ENCODE measurements around the gene RPS15. TPM values are rescaled to one million over a fixed set of nuclear protein-coding genes. Genes with fewer than 3 reads are reported as not detected.

Gene RPS15
- total and polyA plus RNA-seq, 4 donors = 296 to 954 (median 414) TPM

DNA sequence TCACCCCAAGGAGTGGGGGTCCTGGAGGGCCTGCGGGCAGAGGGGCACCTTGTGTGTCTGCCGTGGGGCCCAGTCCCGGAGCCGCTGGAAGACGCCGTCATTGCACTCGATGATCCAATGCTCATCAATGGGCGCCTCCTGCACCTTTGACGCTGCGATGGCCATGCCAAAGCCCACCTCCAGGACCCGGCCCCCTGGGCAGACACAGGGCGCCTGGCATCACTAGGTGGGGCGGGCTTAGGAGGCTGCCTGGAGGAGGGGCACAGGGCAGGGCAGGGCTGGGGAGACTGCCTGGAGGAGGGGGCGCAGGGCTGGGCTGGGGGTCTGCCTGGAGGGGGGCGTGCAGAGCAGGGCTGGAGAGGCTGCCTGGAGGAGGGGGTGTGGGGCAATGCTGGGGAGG lies 38.5 kb upstream of the RPS15 start (continued):
- no peak for TF ChIP-seq TAF1 (conservative IDR thresholded peaks at IDR 0.05)

DNA sequence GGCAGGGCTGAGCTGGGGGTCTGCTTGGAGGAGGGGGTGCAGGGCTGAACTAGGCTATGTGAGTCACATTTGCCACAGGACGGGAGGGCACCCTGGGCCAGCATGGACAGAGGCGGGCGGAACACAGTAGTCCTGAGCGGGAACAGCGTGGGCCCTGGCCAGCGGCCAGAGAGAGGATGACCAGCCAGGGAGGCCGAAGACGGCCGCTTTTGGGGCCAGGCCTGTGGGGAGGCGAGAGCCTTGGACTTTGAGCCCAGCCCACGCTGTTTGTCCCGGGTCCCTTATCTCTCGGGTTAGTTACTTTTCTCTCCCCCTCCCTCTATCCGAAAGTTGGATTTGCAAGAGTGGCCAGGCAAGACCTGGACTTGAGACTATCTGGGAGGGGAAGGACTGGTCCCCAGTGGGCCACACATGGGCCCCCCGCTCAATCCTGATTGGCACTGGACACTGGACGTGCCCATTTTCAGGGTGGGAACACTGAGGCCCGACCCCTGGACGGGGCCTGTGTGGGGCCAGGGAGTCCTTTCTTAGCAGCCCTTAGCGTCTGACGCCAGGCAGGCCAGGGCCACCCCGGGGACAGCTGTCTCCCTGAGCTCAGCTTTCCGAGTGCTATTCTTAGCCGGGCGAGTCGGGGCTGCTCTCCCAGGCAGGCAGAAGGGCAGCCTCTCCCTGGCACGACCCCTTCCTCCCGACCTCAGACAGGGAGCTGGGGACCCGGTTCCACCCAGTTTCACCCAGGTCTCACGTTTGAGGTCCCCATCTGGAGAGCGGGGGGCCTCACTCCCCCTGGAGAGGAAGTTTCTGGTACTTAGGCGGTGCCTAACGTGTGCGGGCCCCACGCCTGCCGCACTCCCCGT lies 37.7 kb upstream of the RPS15 start:
- peak overlapping the region; percentile 64 to 70 for H3K9ac ChIP-seq (ENCODE audit: low read depth in 1 of 2, low read length in 2 of 2)
- peak; percentile 66 for DNase-seq (ENCODE audit: low spot score)
- no peaks in the 10 kb centered on the region for H3K9me3 ChIP-seq (ENCODE audit: control insufficient read depth in 4 of 4, low read length in 3 of 4)
- TF ChIP-seq, protein P1, sequence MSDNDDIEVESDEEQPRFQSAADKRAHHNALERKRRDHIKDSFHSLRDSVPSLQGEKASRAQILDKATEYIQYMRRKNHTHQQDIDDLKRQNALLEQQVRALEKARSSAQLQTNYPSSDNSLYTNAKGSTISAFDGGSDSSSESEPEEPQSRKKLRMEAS (IDR thresholded peaks at IDR 0.05) = peak; percentile 98
- TF ChIP-seq HNF4G (IDR thresholded peaks at IDR 0.05) = peak; percentile 92
- peak; percentile 14 for TF ChIP-seq FOXA1 (IDR thresholded peaks at IDR 0.05)
- TF ChIP-seq, protein P2, sequence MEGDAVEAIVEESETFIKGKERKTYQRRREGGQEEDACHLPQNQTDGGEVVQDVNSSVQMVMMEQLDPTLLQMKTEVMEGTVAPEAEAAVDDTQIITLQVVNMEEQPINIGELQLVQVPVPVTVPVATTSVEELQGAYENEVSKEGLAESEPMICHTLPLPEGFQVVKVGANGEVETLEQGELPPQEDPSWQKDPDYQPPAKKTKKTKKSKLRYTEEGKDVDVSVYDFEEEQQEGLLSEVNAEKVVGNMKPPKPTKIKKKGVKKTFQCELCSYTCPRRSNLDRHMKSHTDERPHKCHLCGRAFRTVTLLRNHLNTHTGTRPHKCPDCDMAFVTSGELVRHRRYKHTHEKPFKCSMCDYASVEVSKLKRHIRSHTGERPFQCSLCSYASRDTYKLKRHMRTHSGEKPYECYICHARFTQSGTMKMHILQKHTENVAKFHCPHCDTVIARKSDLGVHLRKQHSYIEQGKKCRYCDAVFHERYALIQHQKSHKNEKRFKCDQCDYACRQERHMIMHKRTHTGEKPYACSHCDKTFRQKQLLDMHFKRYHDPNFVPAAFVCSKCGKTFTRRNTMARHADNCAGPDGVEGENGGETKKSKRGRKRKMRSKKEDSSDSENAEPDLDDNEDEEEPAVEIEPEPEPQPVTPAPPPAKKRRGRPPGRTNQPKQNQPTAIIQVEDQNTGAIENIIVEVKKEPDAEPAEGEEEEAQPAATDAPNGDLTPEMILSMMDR (IDR thresholded peaks at IDR 0.05; ENCODE audit: low read depth, low read length, missing input control) = no peak
- TF ChIP-seq GABPA (IDR thresholded peaks at IDR 0.05 in 1 of 2, conservative IDR thresholded peaks at IDR 0.05 in 1 of 2) = peak in 1 of 2 donors; percentile 55
- TF ChIP-seq, protein P3, sequence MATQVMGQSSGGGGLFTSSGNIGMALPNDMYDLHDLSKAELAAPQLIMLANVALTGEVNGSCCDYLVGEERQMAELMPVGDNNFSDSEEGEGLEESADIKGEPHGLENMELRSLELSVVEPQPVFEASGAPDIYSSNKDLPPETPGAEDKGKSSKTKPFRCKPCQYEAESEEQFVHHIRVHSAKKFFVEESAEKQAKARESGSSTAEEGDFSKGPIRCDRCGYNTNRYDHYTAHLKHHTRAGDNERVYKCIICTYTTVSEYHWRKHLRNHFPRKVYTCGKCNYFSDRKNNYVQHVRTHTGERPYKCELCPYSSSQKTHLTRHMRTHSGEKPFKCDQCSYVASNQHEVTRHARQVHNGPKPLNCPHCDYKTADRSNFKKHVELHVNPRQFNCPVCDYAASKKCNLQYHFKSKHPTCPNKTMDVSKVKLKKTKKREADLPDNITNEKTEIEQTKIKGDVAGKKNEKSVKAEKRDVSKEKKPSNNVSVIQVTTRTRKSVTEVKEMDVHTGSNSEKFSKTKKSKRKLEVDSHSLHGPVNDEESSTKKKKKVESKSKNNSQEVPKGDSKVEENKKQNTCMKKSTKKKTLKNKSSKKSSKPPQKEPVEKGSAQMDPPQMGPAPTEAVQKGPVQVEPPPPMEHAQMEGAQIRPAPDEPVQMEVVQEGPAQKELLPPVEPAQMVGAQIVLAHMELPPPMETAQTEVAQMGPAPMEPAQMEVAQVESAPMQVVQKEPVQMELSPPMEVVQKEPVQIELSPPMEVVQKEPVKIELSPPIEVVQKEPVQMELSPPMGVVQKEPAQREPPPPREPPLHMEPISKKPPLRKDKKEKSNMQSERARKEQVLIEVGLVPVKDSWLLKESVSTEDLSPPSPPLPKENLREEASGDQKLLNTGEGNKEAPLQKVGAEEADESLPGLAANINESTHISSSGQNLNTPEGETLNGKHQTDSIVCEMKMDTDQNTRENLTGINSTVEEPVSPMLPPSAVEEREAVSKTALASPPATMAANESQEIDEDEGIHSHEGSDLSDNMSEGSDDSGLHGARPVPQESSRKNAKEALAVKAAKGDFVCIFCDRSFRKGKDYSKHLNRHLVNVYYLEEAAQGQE (IDR thresholded peaks at IDR 0.05) = peak; percentile 83
- TF ChIP-seq, protein P4, sequence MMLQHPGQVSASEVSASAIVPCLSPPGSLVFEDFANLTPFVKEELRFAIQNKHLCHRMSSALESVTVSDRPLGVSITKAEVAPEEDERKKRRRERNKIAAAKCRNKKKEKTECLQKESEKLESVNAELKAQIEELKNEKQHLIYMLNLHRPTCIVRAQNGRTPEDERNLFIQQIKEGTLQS (IDR thresholded peaks at IDR 0.05) = peak; percentile 91
- TF ChIP-seq TAF1 (conservative IDR thresholded peaks at IDR 0.05) = no peak
- peak; percentile 96 for TF ChIP-seq SP1 (IDR thresholded peaks at IDR 0.05)
- peak; percentile 80 to 95 for TF ChIP-seq EGR1 (IDR thresholded peaks at IDR 0.05; ENCODE audit: low read depth in 2 of 2)
- TF ChIP-seq RAD21 (IDR thresholded peaks at IDR 0.05) = peak; percentile 50 to 55
- TF ChIP-seq HNF4A (conservative IDR thresholded peaks at IDR 0.05) = peak; percentile 96 to 98
- TF ChIP-seq YY1 (IDR thresholded peaks at IDR 0.05) = peak; percentile 71
- TF ChIP-seq, protein P5, sequence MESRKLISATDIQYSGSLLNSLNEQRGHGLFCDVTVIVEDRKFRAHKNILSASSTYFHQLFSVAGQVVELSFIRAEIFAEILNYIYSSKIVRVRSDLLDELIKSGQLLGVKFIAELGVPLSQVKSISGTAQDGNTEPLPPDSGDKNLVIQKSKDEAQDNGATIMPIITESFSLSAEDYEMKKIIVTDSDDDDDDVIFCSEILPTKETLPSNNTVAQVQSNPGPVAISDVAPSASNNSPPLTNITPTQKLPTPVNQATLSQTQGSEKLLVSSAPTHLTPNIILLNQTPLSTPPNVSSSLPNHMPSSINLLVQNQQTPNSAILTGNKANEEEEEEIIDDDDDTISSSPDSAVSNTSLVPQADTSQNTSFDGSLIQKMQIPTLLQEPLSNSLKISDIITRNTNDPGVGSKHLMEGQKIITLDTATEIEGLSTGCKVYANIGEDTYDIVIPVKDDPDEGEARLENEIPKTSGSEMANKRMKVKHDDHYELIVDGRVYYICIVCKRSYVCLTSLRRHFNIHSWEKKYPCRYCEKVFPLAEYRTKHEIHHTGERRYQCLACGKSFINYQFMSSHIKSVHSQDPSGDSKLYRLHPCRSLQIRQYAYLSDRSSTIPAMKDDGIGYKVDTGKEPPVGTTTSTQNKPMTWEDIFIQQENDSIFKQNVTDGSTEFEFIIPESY (IDR thresholded peaks at IDR 0.05) = peak; percentile 87
- peak; percentile 90 to 98 for TF ChIP-seq JUND (IDR thresholded peaks at IDR 0.05)
- peak; percentile 82 to 96 for TF ChIP-seq RXRA (IDR thresholded peaks at IDR 0.05)
- TF ChIP-seq NR2F2 (IDR thresholded peaks at IDR 0.05) = peak; percentile 53
- TF ChIP-seq FOXA2 (IDR thresholded peaks at IDR 0.05) = peak; percentile 68
- 8% methylated on average over 36 of the region's 36 CpGs for WGBS
- H3K4me3 ChIP-seq (ENCODE audit: low read depth in 1 of 3, low read length in 3 of 3) = peak overlapping the region; percentile 51 to 94 (median 72)
- peak overlapping the region; percentile 73 to 93 for H3K27ac ChIP-seq (ENCODE audit: low read depth in 1 of 2, low read length in 2 of 2)
- peaks cover 0 to 6% (median 2%) of the 10 kb centered on the region in 4 donors for H3K36me3 ChIP-seq (ENCODE audit: control insufficient read depth in 4 of 4, insufficient read depth in 3 of 4, low read depth in 1 of 4, low read length in 3 of 4)
- no peaks in the 10 kb centered on the region for H3K27me3 ChIP-seq (ENCODE audit: control insufficient read depth in 4 of 4, insufficient read depth in 4 of 4, low read length in 3 of 4)
- H3K4me1 ChIP-seq (ENCODE audit: control insufficient read depth in 4 of 4, insufficient read depth in 4 of 4, low read length in 3 of 4) = peaks cover 23 to 54% (median 41%) of the 10 kb centered on the region in 4 donors
